ENCODE data around the gene AHNAK2.

The AHNAK2 gene

GRCh38 chr14:104968153-104968527, 10.0 kb downstream of the AHNAK2 start:
- DNase-seq (ENCODE audit: low spot score) = no peak
- TF ChIP-seq, protein P1, sequence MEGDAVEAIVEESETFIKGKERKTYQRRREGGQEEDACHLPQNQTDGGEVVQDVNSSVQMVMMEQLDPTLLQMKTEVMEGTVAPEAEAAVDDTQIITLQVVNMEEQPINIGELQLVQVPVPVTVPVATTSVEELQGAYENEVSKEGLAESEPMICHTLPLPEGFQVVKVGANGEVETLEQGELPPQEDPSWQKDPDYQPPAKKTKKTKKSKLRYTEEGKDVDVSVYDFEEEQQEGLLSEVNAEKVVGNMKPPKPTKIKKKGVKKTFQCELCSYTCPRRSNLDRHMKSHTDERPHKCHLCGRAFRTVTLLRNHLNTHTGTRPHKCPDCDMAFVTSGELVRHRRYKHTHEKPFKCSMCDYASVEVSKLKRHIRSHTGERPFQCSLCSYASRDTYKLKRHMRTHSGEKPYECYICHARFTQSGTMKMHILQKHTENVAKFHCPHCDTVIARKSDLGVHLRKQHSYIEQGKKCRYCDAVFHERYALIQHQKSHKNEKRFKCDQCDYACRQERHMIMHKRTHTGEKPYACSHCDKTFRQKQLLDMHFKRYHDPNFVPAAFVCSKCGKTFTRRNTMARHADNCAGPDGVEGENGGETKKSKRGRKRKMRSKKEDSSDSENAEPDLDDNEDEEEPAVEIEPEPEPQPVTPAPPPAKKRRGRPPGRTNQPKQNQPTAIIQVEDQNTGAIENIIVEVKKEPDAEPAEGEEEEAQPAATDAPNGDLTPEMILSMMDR (IDR thresholded peaks at IDR 0.05; ENCODE audit: extremely low read depth, insufficient read depth, missing control alignments) = no peak
- in situ Hi-C loops (cut with MboI; ENCODE audit: low pct_unique_long_range_greater_than_20kb, low sequenced_read_pairs, unreplicated experiment) = no loop called here

DNA sequence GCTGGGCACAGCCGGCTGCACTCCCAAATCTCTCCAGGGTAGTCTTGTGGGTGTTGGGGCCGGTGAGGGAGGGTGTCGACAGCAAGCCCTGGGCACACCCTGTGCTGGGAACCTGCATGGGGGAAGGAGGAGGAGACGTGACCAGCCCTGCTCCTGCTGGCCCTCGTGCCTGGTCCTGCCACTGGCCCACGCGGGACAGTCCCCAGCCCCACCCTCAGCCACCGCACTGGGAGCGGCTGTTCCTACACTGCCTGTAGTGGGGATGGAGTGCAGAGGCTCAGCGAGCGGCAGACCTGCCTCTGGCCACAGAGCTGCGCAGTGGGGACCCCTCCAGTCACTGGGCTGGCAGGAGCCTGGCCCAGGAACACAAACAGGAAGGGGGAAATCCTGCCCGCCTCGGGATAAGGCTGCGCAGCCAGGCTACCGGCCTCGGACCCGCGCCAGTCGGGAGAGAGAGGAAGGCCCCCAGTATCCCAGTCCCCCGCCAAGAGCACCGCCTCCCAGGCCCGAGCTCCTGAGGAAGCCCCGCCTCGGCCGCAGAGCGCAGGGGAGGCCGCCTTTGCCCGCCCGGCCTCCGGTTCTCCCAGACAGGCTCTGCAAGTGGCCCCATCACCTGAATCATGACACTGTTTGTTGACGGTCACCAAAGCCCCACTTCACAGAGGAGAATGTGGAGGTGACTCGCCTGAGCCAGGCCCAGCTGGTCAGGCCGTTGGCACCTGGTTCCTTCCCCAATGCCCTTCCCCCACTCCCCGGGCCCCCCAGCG, 10.6 kb downstream of the AHNAK2 start:
- DNase-seq (ENCODE audit: low spot score) = no peak
- TF ChIP-seq, protein P1 (IDR thresholded peaks at IDR 0.05; ENCODE audit: extremely low read depth, insufficient read depth, missing control alignments) = no peak
- in situ Hi-C loops (cut with MboI; ENCODE audit: low pct_unique_long_range_greater_than_20kb, low sequenced_read_pairs, unreplicated experiment) = no loop called here

DNA sequence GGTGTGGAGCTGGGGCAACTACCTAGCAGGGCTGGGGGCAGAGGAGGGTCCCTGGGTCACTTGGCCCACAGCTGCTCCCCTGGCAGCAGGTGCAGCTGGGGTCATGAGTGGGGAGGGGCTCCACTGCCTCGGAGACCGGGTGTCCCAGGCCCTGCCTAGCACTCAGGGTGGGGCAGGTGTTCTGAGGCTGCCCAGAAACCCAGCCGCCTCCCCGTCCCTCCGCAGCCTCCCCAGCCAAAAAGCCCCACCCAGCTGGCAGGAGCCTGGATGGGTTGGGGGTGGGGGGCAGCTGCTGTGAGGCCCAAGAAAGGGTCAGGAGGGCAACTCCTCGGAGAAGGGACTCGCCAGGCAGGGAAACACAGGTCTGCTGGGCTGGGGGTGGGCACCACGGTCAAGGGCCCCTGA, 11.2 kb downstream of the AHNAK2 start:
- TF ChIP-seq, protein P1 (IDR thresholded peaks at IDR 0.05; ENCODE audit: extremely low read depth, insufficient read depth, missing control alignments) = no peak
- DNase-seq (ENCODE audit: low spot score) = no peak
- in situ Hi-C loops (cut with MboI; ENCODE audit: low pct_unique_long_range_greater_than_20kb, low sequenced_read_pairs, unreplicated experiment) = no loop called here

GRCh38 chr14:104966261-104966865, 11.8 kb downstream of the AHNAK2 start:
- TF ChIP-seq, protein P1 (IDR thresholded peaks at IDR 0.05; ENCODE audit: extremely low read depth, insufficient read depth, missing control alignments) = no peak
- in situ Hi-C loops (cut with MboI; ENCODE audit: low pct_unique_long_range_greater_than_20kb, low sequenced_read_pairs, unreplicated experiment) = no loop called here
- no peak for DNase-seq (ENCODE audit: low spot score)

DNA sequence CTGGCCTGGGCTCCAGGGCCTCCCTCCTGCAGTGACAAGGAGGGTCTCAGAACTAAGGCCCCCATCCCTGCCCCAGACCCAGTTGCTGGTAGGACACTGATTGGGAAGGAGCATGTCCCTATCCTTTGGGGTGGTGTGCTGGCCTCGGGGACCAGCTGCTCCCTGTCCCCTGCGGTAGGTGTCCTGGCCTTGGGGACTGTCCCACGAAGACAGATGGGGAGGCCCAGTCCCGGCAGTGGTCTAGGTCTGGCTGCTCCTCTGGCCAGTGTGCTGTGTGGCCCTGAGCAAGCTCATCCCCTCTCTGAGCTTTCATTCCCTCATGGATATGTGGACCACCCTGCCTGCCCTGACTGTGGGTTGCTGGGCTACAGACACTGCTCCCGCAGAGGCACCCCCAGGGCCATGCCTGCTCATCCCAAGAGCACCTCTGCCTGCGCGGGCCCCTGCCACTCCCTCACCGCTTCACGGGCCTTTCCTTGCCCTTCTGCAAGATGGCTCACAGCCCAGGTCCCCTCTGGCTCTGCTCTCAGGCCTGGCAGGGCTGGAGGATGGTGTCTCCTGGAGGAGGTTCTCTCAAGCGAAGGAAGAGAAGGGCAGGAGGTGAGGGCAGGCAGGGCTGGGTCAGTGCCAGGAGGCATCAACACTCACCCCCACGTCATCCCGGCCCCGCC, 12.5 kb downstream of the AHNAK2 start:
- DNase-seq (ENCODE audit: low spot score) = no peak
- TF ChIP-seq, protein P1 (IDR thresholded peaks at IDR 0.05; ENCODE audit: extremely low read depth, insufficient read depth, missing control alignments) = no peak
- in situ Hi-C loops (cut with MboI; ENCODE audit: low pct_unique_long_range_greater_than_20kb, low sequenced_read_pairs, unreplicated experiment) = no loop called here

GRCh38 chr14:104964546-104964945, 13.6 kb downstream of the AHNAK2 start:
- TF ChIP-seq, protein P1 (IDR thresholded peaks at IDR 0.05; ENCODE audit: extremely low read depth, insufficient read depth, missing control alignments) = no peak
- in situ Hi-C loops (cut with MboI; ENCODE audit: low pct_unique_long_range_greater_than_20kb, low sequenced_read_pairs, unreplicated experiment) = no loop called here
- no peak for DNase-seq (ENCODE audit: low spot score)

All from GM13977 (cell line).